ENCODE results near the gene VWC2L. TPM values are rescaled to one million over a fixed set of nuclear protein-coding genes. Genes with fewer than 3 reads are reported as not detected.

The VWC2L gene
- total RNA-seq, 1 experiment from 2014 or later = not detected

DNA sequence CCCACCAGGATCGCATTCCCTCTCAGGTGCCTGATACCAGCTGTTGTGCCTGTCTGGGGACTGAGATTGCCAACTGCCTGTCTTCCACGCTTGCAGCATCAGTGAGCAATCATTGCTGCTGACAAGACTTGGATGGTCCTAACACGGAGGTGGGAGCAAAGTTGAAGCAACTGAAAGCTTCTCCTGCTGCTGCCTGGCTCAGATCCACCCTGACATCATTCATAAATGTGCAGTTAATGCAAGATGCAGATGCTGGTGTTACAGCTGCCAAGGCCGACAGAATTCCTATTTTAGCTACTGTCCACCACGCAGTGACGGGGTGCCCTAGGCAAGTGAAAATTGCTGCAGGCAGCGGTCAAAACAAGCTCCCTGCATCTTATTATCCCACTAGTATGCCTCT lies 131.4 kb downstream of the VWC2L start:
- CTCF ChIA-PET = no interaction called here
- Histone ChIP-seq H3K9me3 (ENCODE audit: insufficient read depth, low read depth) (no peaks in the 10 kb centered on the region), H3K36me3 (ENCODE audit: low read depth) (no peaks in the 10 kb centered on the region), H3F3A (ENCODE audit: insufficient read depth, low read depth) (no peaks in the 10 kb centered on the region), H3K27me3 (ENCODE audit: insufficient read depth, low read depth) (no peaks in the 10 kb centered on the region), H2AFZ (no peak overlapping the region), H3K4me2 (no peak overlapping the region), H3K27ac (no peak overlapping the region), H3K9me2 (ENCODE audit: insufficient read depth) (no peaks in the 10 kb centered on the region), H3K79me2 (ENCODE audit: low read depth) (no peaks in the 10 kb centered on the region), H3K4me3 (no peak overlapping the region), H4K20me1 (ENCODE audit: insufficient read depth) (no peaks in the 10 kb centered on the region), H3K4me1 (replicated peaks; ENCODE audit: insufficient read depth) (0 out of 2 replicates have a peak, but pooled peaks cover 8% of the 10 kb centered on the region)
- DNase-seq = no peak
- POLR2A ChIA-PET (ENCODE audit: unreplicated experiment) = no interaction called here
- no peak for TF ChIP-seq EZH2 (IDR thresholded peaks at IDR 0.05; ENCODE audit: low read depth)
- TF ChIP-seq, protein P1, sequence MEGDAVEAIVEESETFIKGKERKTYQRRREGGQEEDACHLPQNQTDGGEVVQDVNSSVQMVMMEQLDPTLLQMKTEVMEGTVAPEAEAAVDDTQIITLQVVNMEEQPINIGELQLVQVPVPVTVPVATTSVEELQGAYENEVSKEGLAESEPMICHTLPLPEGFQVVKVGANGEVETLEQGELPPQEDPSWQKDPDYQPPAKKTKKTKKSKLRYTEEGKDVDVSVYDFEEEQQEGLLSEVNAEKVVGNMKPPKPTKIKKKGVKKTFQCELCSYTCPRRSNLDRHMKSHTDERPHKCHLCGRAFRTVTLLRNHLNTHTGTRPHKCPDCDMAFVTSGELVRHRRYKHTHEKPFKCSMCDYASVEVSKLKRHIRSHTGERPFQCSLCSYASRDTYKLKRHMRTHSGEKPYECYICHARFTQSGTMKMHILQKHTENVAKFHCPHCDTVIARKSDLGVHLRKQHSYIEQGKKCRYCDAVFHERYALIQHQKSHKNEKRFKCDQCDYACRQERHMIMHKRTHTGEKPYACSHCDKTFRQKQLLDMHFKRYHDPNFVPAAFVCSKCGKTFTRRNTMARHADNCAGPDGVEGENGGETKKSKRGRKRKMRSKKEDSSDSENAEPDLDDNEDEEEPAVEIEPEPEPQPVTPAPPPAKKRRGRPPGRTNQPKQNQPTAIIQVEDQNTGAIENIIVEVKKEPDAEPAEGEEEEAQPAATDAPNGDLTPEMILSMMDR (conservative IDR thresholded peaks at IDR 0.05) = no peak
- no TSS peak for BruUV-seq (replicated peaks)
- intact Hi-C loops (cut with micrococcal nuclease; ENCODE audit: unreplicated experiment) = no loop called here

DNA sequence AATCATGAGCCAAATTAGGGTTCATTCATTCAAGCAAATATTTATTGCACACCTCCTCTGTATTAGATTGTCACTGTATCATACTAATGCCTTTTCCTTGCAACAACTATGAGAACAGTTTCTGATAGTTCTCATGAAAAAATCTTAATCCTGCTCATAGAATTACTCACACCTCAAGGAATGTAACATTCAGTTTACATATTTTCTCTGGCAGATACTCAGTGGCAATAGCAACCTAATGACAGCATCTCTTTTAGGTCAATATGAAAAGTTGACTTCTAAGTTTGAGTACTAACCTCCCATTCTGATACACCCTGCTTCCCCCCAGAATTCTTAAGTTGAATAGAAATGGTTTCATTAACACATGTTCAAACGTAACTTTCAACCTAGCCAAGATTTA lies 132.0 kb downstream of the VWC2L start:
- peak in 1 of 2 experiments; percentile 39 for DNase-seq
- H3K79me2 ChIP-seq (ENCODE audit: low read depth) = no peaks in the 10 kb centered on the region
- H3K27me3 ChIP-seq (ENCODE audit: insufficient read depth, low read depth) = no peaks in the 10 kb centered on the region
- H3K4me2 ChIP-seq = no peak overlapping the region
- TF ChIP-seq, protein P1 (conservative IDR thresholded peaks at IDR 0.05) = no peak
- TF ChIP-seq EZH2 (IDR thresholded peaks at IDR 0.05; ENCODE audit: low read depth) = no peak
- H3K4me3 ChIP-seq = no peak overlapping the region
- H3K9me2 ChIP-seq (ENCODE audit: insufficient read depth) = no peaks in the 10 kb centered on the region
- H2AFZ ChIP-seq = no peak overlapping the region
- no TSS peak for BruUV-seq (replicated peaks)
- ChIA-PET POLR2A (ENCODE audit: unreplicated experiment) (no interaction called here), CTCF (no interaction called here)
- 0 out of 2 replicates have a peak, but pooled peaks cover 8% of the 10 kb centered on the region for H3K4me1 ChIP-seq (replicated peaks; ENCODE audit: insufficient read depth)
- no peaks in the 10 kb centered on the region for H3K36me3 ChIP-seq (ENCODE audit: low read depth)
- no peaks in the 10 kb centered on the region for H4K20me1 ChIP-seq (ENCODE audit: insufficient read depth)
- H3K9me3 ChIP-seq (ENCODE audit: insufficient read depth, low read depth) = no peaks in the 10 kb centered on the region
- H3F3A ChIP-seq (ENCODE audit: insufficient read depth, low read depth) = no peaks in the 10 kb centered on the region
- intact Hi-C loops (cut with micrococcal nuclease; ENCODE audit: unreplicated experiment) = no loop called here
- H3K27ac ChIP-seq = no peak overlapping the region

GRCh38 chr2:214543386-214543955 lies 132.6 kb downstream of the VWC2L start:
- H3K4me2 ChIP-seq = no peak overlapping the region
- CTCF ChIA-PET = no interaction called here

More at GRCh38 chr2:214543386-214543955, 132.6 kb downstream of the VWC2L start:
- H3K4me1 ChIP-seq (replicated peaks; ENCODE audit: insufficient read depth) = 0 out of 2 replicates have a peak, but pooled peaks cover 8% of the 10 kb centered on the region
- H3K79me2 ChIP-seq (ENCODE audit: low read depth) = no peaks in the 10 kb centered on the region
- no peaks in the 10 kb centered on the region for H3K36me3 ChIP-seq (ENCODE audit: low read depth)
- no peak overlapping the region for H3K27ac ChIP-seq
- H3K4me3 ChIP-seq = no peak overlapping the region
- no peaks in the 10 kb centered on the region for H3K9me3 ChIP-seq (ENCODE audit: insufficient read depth, low read depth)
- POLR2A ChIA-PET (ENCODE audit: unreplicated experiment) = no interaction called here
- no peaks in the 10 kb centered on the region for H3F3A ChIP-seq (ENCODE audit: insufficient read depth, low read depth)
- no TSS peak for BruUV-seq (replicated peaks)
- H2AFZ ChIP-seq = no peak overlapping the region
- no peaks in the 10 kb centered on the region for H4K20me1 ChIP-seq (ENCODE audit: insufficient read depth)
- H3K27me3 ChIP-seq (ENCODE audit: insufficient read depth, low read depth) = no peaks in the 10 kb centered on the region
- DNase-seq = peak; percentile 40 to 66
- intact Hi-C loops (cut with micrococcal nuclease; ENCODE audit: unreplicated experiment) = no loop called here
- TF ChIP-seq, protein P1 (conservative IDR thresholded peaks at IDR 0.05) = no peak
- TF ChIP-seq EZH2 (IDR thresholded peaks at IDR 0.05; ENCODE audit: low read depth) = no peak
- H3K9me2 ChIP-seq (ENCODE audit: insufficient read depth) = no peaks in the 10 kb centered on the region
